ENCODE results near the gene MBTPS2. TPM values are rescaled to one million over a fixed set of nuclear protein-coding genes. Genes with fewer than 3 reads are reported as not detected.
A peak's percentile ranks its signal among the peaks of the same experiment; 100 is the strongest.
"Not testable (repeated sequence)": the region's sequence is repeated elsewhere in the genome, so short reads cannot be mapped to it uniquely, and the experiment has no call there.

The MBTPS2 gene
- total RNA-seq, 1 donor from 2014 or later: 19.8 TPM

GRCh38 chrX:21816136-21816535 is 23.3 kb upstream of the MBTPS2 start:
- H3K36me3 Mint-ChIP-seq: no peaks in the 10 kb centered on the region

GRCh38 chrX:21820170-21820569 is 19.2 kb upstream of the MBTPS2 start:
- not testable (repeated sequence) for H3K9me3 Mint-ChIP-seq; H3K27ac Mint-ChIP-seq; H3K36me3 Mint-ChIP-seq; DNase-seq (ENCODE audit: extremely low spot score, unreplicated experiment); H3K27me3 Mint-ChIP-seq; H3K4me3 Mint-ChIP-seq; H3K4me1 Mint-ChIP-seq (ENCODE audit: unreplicated experiment)

More at GRCh38 chrX:21816136-21816535, 23.3 kb upstream of the MBTPS2 start:
- Mint-ChIP-seq H3K4me1 (ENCODE audit: unreplicated experiment) (no peaks in the 10 kb centered on the region), H3K9me3 (no peaks in the 10 kb centered on the region), H3K27me3 (no peaks in the 10 kb centered on the region), H3K4me3 (no peak overlapping the region), H3K27ac (no peak overlapping the region)
- TF ChIP-seq, protein P1, sequence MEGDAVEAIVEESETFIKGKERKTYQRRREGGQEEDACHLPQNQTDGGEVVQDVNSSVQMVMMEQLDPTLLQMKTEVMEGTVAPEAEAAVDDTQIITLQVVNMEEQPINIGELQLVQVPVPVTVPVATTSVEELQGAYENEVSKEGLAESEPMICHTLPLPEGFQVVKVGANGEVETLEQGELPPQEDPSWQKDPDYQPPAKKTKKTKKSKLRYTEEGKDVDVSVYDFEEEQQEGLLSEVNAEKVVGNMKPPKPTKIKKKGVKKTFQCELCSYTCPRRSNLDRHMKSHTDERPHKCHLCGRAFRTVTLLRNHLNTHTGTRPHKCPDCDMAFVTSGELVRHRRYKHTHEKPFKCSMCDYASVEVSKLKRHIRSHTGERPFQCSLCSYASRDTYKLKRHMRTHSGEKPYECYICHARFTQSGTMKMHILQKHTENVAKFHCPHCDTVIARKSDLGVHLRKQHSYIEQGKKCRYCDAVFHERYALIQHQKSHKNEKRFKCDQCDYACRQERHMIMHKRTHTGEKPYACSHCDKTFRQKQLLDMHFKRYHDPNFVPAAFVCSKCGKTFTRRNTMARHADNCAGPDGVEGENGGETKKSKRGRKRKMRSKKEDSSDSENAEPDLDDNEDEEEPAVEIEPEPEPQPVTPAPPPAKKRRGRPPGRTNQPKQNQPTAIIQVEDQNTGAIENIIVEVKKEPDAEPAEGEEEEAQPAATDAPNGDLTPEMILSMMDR (conservative IDR thresholded peaks at IDR 0.05): no peak
- no peak for DNase-seq (ENCODE audit: extremely low spot score, unreplicated experiment)

DNA sequence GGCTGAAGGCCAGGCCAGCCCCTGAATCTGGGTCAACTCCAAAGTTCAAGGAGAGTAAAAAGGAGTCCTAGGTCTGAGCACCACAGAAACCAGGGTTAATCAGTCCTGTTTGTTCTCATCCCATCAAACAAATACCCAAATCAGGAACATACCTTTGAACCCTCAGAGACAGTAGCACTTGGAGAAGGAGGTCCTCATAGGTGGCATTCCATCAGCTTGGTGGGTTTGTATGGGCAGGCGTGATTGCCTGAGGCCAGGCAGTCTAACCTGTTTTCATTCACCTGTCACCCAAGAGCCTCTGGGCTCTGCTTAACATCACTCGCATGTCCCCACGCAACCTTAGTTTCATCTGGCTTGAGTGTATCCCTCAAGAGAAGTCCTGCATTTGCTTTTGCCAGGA is 17.5 kb upstream of the MBTPS2 start:
- DNase-seq (ENCODE audit: extremely low spot score, unreplicated experiment): no peak
- TF ChIP-seq, protein P1 (conservative IDR thresholded peaks at IDR 0.05): no peak
- no peak overlapping the region for H3K27ac Mint-ChIP-seq
- no peaks in the 10 kb centered on the region for H3K9me3 Mint-ChIP-seq
- H3K4me1 Mint-ChIP-seq (ENCODE audit: unreplicated experiment): no peaks in the 10 kb centered on the region
- H3K36me3 Mint-ChIP-seq: no peaks in the 10 kb centered on the region
- no peaks in the 10 kb centered on the region for H3K27me3 Mint-ChIP-seq
- H3K4me3 Mint-ChIP-seq: no peak overlapping the region

- TF ChIP-seq, protein P1 (conservative IDR thresholded peaks at IDR 0.05): no peak
- Mint-ChIP-seq H3K4me3 (no peak overlapping the region), H3K27me3 (no peaks in the 10 kb centered on the region), H3K27ac (no peak overlapping the region), H3K4me1 (ENCODE audit: unreplicated experiment) (no peaks in the 10 kb centered on the region), H3K36me3 (no peaks in the 10 kb centered on the region), H3K9me3 (no peaks in the 10 kb centered on the region)
- DNase-seq (ENCODE audit: extremely low spot score, unreplicated experiment): no peak
These were observed 7.9 kb upstream of the MBTPS2 start for GRCh38 chrX:21831496-21831895.

- H3K27ac Mint-ChIP-seq: no peak overlapping the region
These were observed 2.4 kb upstream of the MBTPS2 start for GRCh38 chrX:21837056-21837455.

GRCh38 chrX:21838937-21839333 is 482 bp upstream of the MBTPS2 start:
- DNase-seq (ENCODE audit: extremely low spot score, unreplicated experiment): no peak
- TF ChIP-seq, protein P1 (conservative IDR thresholded peaks at IDR 0.05): no peak
- Mint-ChIP-seq H3K4me1 (ENCODE audit: unreplicated experiment) (no peaks in the 10 kb centered on the region), H3K27ac (peak overlapping the region; percentile 94), H3K27me3 (no peaks in the 10 kb centered on the region), H3K36me3 (peaks cover 4% of the 10 kb centered on the region), H3K4me3 (peak overlapping the region; percentile 94), H3K9me3 (no peaks in the 10 kb centered on the region)

More at GRCh38 chrX:21837056-21837455, 2.4 kb upstream of the MBTPS2 start:
- no peaks in the 10 kb centered on the region for H3K27me3 Mint-ChIP-seq
- TF ChIP-seq, protein P1 (conservative IDR thresholded peaks at IDR 0.05): no peak
- no peak overlapping the region for H3K4me3 Mint-ChIP-seq
- no peaks in the 10 kb centered on the region for H3K9me3 Mint-ChIP-seq
- DNase-seq (ENCODE audit: extremely low spot score, unreplicated experiment): no peak
- H3K4me1 Mint-ChIP-seq (ENCODE audit: unreplicated experiment): no peaks in the 10 kb centered on the region
- H3K36me3 Mint-ChIP-seq: no peaks in the 10 kb centered on the region

All from type B pancreatic cell (in vitro differentiated cells).